Stimulated activated CD8-positive, alpha-beta memory T cell treated with anti-CD3 and anti-CD28 coated beads, Interleukin-7, amount 100 ng/mL, for 24 hours (primary cell): ENCODE measurements around the gene SKAP1.

ENCODE experiments used
- DNase-seq: peaks from one replicate; pipeline ENCODE4 v3.0.0-alpha.2; 2020; ENCODE audit warnings: low read depth

Gene SKAP1

GRCh38 chr17:48174833-48175523, 255.0 kb downstream of the SKAP1 start:
- no peak for DNase-seq

DNA sequence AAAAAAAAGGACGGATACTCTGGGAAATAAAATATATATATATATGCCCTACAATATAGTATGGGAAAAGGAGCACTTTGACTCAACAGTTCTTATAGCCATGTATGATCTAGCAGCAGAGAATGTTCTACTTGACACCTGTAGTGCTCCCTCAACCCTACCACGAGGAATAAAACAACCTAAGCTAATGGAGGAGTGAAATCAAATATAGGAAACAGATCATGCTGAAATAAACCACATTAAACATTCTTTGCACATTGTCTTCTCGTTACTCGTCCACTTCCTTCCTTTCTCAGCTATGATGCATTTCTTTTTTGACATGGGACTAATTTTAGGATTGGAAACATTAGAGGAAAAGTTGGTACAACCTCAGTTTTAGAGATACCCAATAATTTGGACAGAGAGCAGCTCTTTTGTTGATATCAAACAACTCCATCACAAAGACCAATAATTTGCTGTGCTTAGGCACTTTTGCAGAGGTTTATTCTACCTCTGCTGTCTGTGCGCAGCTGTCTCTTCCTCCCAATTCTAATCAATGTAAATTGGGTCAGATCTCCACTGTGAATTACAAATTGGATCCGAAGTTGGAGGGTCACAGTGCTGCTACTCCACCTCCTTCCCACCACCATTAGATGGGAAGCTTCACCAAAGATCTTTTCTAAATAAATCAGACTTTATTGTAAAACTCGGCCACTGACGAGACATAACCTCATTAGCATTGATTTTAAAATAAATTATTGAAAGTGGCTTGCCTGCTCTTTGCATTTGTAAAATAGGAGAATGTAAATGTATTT, 256.6 kb downstream of the SKAP1 start:
- DNase-seq: no peak

DNA sequence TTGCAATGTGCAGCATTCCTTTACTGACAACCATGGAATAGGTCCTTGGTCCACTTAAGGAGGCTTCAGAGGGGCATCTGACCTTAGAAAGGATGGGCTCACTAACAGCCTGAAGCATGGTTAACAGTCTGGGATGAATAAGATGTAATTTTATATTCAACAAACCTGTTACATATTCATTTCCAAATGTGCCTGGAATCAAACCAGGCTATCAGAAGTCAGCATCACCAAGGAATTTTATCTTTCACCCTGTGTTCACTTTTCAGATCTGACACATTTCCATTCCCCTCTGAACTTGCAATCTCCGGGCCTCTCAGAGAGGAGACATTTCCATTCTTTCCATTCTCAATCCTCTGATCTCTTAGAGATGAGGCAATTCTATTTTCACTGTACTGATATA, 260.1 kb downstream of the SKAP1 start:
- no peak for DNase-seq

DNA sequence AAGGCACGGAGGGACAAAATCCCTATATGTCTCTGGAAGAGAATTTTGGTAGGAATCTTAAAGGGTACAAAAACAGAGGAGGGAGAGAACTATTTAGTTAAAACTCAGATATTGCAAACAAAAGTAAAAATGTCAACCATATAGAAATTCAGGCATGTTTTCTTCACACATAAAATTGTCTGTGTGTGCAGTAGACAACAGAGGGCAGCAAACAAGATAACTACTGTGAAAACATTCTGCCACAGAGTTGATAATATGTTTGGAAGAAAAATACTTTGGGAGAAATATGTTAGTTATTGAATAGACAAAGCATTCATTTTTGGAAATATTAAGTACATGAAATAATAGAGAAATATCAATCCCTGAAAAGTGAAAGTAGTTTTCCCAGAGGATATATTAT, 266.2 kb downstream of the SKAP1 start:
- DNase-seq: no peak

GRCh38 chr17:48162946-48163506, 267.0 kb downstream of the SKAP1 start:
- DNase-seq: no peak

DNA sequence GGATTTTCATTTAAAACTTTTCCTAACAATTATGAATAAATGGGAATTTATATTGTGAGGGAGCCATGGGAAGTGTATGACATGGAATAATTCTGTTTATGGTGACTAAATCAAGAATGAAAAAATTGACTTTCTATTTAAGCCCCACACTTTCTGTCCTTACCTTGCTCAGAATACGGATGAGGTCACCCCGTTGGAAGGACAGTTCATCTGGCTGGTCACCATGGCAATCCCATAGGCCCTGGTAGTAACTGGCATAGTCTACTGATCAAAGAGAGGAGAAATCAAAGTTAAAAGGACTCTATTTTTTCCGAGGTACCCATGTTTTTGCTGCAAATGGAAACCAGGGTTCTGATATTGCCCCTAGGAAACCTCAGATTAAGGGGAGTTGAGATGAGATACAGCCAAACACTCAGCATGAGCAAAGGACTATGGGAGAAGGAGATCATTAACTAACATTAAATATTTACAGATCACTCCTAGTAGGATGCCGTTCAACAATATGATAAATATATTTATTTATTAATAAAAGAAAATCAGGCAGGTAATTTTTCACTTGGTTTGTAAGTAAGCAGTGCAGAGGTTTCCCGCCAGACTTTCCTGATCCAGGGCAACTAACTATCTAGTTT, 267.6 kb downstream of the SKAP1 start:
- DNase-seq: no peak

DNA sequence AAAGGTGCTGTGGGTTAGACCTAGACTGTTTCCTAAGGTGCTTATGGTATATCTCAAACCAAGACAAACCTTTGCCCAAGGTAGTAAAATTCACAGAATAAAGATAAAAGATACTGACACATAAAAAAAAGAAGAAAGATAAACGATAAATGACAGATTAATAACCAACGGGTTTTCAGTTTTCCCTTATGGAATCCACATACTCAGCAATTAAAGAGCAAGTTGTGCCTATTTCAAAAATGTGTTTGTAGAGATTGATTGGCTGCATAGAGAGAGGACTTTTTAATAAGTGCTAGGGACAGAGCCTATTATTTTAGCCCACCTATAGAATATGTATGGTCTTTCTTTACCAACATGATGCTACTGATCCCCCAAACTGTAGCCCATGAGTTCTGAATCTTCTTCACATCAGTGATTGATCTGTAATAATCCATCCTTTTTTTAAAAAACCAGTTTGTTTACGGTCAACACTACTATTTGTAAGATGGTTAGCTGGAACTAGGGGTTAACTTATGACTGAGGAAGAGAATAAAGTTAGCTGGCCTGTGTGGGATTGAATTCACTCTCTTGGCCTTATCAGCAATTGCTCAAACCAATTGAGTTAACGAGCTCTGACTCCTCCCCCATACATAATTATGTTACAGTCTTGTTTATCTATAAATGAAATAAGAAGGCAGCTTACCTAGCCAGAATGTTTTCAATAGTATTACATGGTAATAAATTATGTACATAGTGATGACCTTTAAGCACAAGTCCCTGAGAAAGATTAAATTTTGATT, 268.7 kb downstream of the SKAP1 start:
- DNase-seq: no peak

DNA sequence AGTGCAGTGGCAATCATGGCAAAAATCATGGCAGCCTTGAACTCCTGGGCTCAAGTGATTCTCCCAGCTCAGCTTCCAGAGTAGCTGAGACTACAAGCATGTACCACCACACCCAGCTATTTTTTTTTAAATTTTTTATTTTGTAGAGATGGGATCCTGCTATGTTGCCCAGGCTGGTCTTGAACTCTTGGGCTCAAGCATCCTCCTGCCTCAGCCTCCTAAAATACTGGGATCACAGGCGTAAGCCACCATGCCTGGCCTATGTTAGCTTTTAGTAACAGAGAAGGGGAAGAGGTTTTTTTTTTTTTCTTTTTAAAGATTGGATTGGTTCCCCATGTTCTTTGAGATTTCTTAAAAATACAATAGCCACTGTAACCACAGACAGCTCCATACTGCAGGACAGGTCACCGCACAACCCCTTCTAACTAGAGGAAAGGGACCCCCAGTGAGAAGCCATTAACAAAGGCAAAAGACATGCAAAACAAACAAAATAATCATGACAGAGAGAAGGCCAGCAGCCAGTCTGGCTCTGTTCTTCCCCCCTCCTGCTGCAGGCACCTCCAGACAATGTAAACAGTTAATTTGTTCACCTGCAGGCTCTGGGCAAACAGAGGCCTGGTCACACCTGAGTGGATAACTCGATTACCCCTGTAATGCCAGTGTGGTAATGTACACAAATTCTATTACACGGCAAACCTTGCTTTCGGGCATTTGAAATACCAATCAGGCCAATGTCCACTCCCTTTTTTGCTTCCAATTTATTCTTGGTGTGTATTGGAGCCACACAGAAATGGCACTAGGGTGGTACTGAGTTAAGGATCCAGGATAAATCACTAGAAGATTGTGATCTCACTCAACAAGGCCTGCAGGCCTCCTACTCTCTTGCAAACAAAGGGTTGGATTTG, 269.6 kb downstream of the SKAP1 start:
- DNase-seq: no peak

DNA sequence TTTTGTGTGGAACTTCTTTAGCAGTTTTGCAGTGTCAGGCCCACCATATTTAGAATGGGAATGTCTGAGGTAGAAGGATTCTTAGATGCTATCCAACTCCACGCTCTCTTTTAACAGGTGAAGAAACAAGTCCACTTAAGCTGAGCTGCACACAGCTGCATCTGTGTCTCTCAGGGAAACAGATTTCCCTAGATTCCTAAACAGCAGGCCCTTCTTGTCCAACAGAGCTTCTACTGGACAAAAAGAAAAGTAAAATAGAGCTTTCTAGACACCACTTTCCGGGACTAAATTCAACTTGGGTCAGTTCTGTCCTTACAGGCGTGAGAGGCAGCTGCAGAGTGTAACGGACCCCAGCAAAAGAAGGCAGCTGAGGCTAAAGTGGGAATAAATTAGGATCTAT, 270.8 kb downstream of the SKAP1 start:
- no peak for DNase-seq

DNA sequence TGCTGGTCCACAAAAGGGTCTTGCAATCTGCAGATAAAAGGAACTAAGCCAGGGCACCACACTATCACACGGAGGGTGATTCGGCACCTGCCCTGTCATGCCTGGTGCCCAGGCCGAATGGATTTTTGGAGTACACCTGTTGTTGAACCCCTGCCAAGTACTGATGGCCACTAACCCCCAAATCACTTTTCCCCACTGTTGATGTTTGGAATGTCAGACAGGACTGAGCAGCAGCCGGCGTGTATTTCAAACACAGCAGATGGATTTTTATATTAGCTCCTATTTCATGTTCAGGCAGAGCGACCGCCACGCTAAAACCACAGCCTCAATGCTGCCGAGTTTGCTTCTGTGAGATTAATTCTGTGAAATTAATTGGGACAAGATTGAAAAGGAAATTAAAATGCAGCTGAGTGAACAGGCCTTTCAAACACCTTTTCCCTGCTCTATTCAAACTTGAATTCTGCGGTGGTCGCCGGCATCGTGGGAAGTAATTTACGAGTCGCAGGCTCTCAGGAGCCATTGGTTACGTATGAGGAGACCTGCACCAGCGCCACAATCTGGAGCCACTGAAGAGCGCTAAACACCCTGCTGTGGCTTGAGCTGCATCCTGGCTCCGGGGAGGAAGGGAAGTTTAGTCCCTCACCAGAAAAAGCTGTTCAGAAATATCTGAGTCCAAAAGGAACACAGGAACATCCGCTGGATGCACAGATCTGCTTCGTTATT, 274.0 kb downstream of the SKAP1 start:
- DNase-seq: no peak

DNA sequence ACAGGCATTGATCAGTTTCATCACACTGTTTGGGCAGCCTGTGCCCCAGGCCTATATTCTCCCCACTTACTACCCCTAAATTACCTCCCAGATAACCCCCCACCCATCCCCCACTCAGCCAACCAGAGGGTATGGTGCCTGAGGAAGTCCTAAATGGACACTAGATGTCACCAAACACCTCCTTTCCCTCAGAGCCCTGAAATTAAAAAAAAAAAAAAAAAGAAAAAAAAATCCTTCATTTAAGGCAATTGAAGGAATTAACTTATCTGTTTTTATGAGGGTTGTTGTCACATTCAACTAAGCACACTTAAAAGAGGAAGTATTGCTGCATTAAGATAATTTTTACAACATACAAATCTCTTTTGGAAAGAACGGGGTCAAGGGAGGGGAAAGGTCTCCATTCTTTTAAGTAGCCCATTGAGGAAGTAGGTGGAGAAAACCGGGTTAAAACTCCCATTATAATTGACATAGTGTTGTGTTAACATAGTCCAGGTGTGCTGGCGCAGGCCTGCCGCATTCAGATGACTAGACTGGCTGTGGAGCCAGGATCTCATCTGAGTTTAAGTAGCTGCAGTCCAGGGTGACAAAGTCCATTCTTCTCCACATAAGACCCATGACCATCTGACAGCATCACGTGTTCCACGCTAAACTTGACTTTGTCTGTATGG, 276.2 kb downstream of the SKAP1 start:
- no peak for DNase-seq

GRCh38 chr17:48152289-48152688, 277.7 kb downstream of the SKAP1 start:
- no peak for DNase-seq

- DNase-seq: no peak
Measured at GRCh38 chr17:48151220-48151619, 278.8 kb downstream of the SKAP1 start.

GRCh38 chr17:48150597-48151001, 279.4 kb downstream of the SKAP1 start:
- no peak for DNase-seq

DNA sequence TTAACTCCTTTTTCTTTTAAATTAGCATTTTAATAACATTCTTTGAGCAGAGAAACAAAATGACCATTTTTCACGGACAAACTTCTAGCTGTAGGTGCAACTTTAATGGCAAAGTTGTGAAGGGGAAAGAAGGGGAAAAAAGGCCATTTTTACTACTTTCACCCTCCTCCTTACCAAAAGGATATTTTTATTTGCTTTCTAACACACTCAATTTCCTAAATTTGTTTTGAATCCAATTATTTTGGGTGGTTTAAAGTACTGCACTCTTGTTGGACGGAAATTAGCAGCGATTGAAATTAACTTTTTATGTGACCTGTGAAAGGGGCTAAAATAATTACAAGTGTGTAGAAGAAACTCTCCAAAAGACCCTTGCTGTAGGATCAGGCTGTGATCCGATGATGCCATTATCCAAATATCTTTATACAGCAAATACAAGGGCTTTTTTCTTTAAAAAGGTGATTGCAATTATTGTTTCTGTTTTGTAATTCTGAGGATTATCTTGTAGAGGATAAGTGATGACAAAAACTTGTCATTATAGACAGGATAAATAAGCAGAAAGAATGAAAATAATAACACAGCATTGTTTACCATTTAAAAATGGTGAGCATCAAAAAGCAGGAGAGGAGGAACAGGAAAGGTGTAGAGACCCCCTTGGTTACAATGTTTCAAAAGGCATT, 280.1 kb downstream of the SKAP1 start:
- no peak for DNase-seq

GRCh38 chr17:48148854-48149786, 280.9 kb downstream of the SKAP1 start:
- no peak for DNase-seq

GRCh38 chr17:48148029-48148770, 281.8 kb downstream of the SKAP1 start:
- DNase-seq: no peak
